SHP77 (cell line): ENCODE measurements around the gene HK2.
"Not testable (repeated sequence)": the region's sequence is repeated elsewhere in the genome, so short reads cannot be mapped to it uniquely, and the experiment has no call there.

Source experiments
- DNase-seq, 2 experiments: peaks; one replicate each; lab custom pipeline; 2025; lab: John Stamatoyannopoulos, UW

HK2 gene

GRCh38 chr2:74833418-74834233 is at the start of gene HK2:
Gene HK2 (plus strand): TSS chr2:74834127. CDS start chr2:74834581, 454 bp downstream.
- DNase-seq: peak; percentile 23 to 66

GRCh38 chr2:74789271-74789670 is 44.7 kb upstream of the HK2 start:
- no peak for DNase-seq

- no peak for DNase-seq
Measured at GRCh38 chr2:74792282-74792681, 41.6 kb upstream of the HK2 start.

GRCh38 chr2:74794878-74795277 is 39.0 kb upstream of the HK2 start:
- DNase-seq: not testable (repeated sequence)

GRCh38 chr2:74806355-74806839 is 27.5 kb upstream of the HK2 start:
- DNase-seq: no peak

GRCh38 chr2:74806920-74807319 is 27.0 kb upstream of the HK2 start:
- no peak for DNase-seq

GRCh38 chr2:74812787-74813590 is 20.9 kb upstream of the HK2 start:
- DNase-seq: no peak

GRCh38 chr2:74814102-74814501 is 19.8 kb upstream of the HK2 start:
- DNase-seq: no peak

- no peak for DNase-seq
Measured at GRCh38 chr2:74815941-74816340, 18.0 kb upstream of the HK2 start.

GRCh38 chr2:74816540-74817303 is 17.2 kb upstream of the HK2 start:
- DNase-seq: peak in 1 of 2 experiments; percentile 9

- DNase-seq: no peak
Measured at GRCh38 chr2:74817304-74817675, 16.6 kb upstream of the HK2 start.

GRCh38 chr2:74819702-74820101 is 14.2 kb upstream of the HK2 start:
- DNase-seq: no peak

- DNase-seq: no peak
Measured at GRCh38 chr2:74821177-74822126, 12.5 kb upstream of the HK2 start.

GRCh38 chr2:74822771-74823566 is 11.0 kb upstream of the HK2 start:
- DNase-seq: no peak

GRCh38 chr2:74824679-74825078 is 9.2 kb upstream of the HK2 start:
- no peak for DNase-seq

- no peak for DNase-seq
Measured at GRCh38 chr2:74828543-74828942, 5.4 kb upstream of the HK2 start.

GRCh38 chr2:74831693-74832530 is 2.0 kb upstream of the HK2 start:
- DNase-seq: no peak

GRCh38 chr2:74834234-74834791 is 386 bp downstream of the HK2 start:
- not testable (repeated sequence) for DNase-seq
